Coronary artery (tissue), 2 donors: ENCODE data around the gene NLRP3.

ENCODE experiments used
- DNase-seq: peaks from one replicate; pipeline ENCODE4 v3.0.0-alpha.2; 2017; ENCODE audit warnings: low spot score
- H3K27ac ChIP-seq, 2 donors: fragments of 200-600 bp; sonication (generic); one replicate each; pipeline ENCODE4 v1.5.1; 2016 to 2019
- H3K4me3 ChIP-seq: fragments of 200-600 bp; sonication (generic); 2 replicates; pipeline ENCODE4 v1.5.1; 2016; ENCODE audit warnings: mild to moderate bottlenecking, moderate library complexity
- CTCF ChIP-seq: fragments of 200-600 bp; sonication (generic); IDR thresholded peaks from one replicate; pipeline ENCODE4 v1.5.1; 2019; ENCODE audit warnings: antibody characterized with exemption

The NLRP3 gene

DNA sequence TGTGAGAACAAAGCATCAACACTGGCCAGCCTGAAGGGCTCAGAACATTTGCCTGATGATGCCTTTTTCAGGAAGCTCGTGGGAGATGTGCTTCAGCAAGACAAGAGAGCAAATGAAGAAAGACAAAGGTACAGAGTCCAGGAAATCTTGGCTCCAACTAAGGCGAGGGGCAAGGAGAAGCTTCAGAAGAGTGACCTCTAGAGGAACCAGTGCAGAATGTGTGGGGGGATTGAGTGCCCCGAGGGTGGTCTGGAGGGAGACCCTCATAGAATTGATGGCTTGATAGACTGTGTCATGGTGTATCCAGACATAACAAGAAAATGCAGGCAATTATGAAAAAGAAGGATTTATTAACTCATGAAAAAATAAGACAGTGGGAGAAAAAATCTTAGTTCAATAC, 15.3 kb upstream of the NLRP3 start:
- no peak for TF ChIP-seq CTCF
- Histone ChIP-seq H3K4me3 (no peak overlapping the region), H3K27ac (no peak overlapping the region)
- no peak for DNase-seq

DNA sequence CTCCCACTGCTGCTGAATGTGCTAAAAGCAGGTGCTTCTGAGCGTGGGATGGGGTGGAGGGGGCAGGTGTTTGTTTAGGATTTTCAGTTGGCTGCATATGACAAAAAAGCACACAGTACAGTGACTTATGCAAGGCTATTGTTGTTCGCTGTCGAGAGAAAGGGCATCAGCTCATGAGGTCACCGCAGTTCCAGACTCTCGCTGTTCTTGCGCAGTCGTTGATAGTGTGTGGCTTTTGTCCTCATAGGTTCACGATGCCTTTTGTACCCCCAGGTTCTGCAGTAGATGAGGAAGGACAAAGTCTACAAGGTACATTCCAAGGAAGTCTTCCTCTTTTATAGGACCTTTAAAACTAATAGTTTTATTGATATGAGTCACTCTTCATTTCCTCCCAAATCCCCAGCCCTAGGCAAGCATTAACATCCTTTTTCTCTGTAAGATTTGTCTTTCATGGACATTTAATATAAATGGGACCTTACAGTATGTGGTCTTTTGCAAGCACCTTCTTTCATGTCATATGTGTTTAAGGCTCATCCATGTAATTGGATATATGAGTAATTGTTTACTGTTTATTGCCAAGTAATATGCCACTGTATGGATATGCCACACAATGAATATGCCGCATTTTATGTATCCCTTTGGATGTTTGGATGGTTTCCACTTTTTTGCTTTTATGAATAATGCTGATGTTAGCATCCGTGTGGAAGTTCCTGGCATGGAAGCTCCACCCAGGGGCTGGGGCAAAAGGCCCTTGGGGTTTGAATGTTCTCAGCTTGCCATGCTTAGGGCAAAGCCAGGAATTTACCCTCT, 14.5 kb upstream of the NLRP3 start:
- H3K4me3 ChIP-seq = no peak overlapping the region
- peak overlapping the region in 1 of 2 donors; percentile 8 for H3K27ac ChIP-seq
- no peak for DNase-seq
- no peak for TF ChIP-seq CTCF

DNA sequence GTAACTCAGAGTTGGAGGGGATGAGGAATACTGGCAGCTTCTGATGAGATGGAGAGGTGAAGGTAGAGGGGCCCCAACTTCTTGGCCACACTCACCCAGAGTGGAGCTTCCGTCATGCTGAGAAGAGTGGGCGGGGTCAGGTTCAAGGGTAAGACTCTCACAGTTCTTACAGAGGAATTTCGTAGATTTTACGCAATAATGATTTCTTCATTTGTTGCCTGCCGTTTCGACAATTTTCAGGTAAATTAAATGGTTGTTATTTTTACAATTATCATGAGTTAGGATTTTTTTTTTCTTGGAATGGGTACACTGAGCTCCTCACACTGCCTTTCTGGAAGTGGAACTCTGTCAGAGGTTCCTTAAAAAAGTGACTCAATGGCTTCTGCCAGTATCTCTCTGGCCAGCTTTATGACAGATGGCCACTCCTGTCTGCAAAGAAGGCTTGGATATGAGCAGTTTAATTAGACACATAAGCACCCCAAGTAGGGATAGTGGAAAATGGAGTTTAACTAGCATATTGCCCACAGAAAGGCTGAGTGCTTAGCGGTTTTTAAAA, 13.8 kb upstream of the NLRP3 start:
- Histone ChIP-seq H3K27ac (peak overlapping the region in 1 of 2 donors; percentile 39), H3K4me3 (no peak overlapping the region)
- TF ChIP-seq CTCF = no peak
- no peak for DNase-seq

- DNase-seq = no peak
- no peak for TF ChIP-seq CTCF
- Histone ChIP-seq H3K27ac (no peak overlapping the region), H3K4me3 (no peak overlapping the region)
These were observed 9.8 kb upstream of the NLRP3 start for GRCh38 chr1:247406014-247406656.

GRCh38 chr1:247407180-247407616, 8.8 kb upstream of the NLRP3 start:
- no peak for TF ChIP-seq CTCF
- no peak for DNase-seq
- peak overlapping the region in 1 of 2 donors; percentile 1 for H3K27ac ChIP-seq
- H3K4me3 ChIP-seq = no peak overlapping the region

GRCh38 chr1:247408100-247408499, 7.9 kb upstream of the NLRP3 start:
- no peak overlapping the region for H3K4me3 ChIP-seq
- no peak overlapping the region for H3K27ac ChIP-seq
- TF ChIP-seq CTCF = no peak
- no peak for DNase-seq
